Activated effector memory CD4-positive, alpha-beta T cell treated with Interleukin-2 at 50 U/mL for 16 hours (primary cell): ENCODE data around the gene SLFN12.
A peak's percentile ranks its signal among the peaks of the same experiment; 100 is the strongest.
"Not testable (repeated sequence)": the region's sequence is repeated elsewhere in the genome, so short reads cannot be mapped to it uniquely, and the experiment has no call there.

ENCODE experiments used
- DNase-seq: peaks from one replicate; pipeline ENCODE4 v3.0.0-alpha.2; 2020

Gene SLFN12

DNA sequence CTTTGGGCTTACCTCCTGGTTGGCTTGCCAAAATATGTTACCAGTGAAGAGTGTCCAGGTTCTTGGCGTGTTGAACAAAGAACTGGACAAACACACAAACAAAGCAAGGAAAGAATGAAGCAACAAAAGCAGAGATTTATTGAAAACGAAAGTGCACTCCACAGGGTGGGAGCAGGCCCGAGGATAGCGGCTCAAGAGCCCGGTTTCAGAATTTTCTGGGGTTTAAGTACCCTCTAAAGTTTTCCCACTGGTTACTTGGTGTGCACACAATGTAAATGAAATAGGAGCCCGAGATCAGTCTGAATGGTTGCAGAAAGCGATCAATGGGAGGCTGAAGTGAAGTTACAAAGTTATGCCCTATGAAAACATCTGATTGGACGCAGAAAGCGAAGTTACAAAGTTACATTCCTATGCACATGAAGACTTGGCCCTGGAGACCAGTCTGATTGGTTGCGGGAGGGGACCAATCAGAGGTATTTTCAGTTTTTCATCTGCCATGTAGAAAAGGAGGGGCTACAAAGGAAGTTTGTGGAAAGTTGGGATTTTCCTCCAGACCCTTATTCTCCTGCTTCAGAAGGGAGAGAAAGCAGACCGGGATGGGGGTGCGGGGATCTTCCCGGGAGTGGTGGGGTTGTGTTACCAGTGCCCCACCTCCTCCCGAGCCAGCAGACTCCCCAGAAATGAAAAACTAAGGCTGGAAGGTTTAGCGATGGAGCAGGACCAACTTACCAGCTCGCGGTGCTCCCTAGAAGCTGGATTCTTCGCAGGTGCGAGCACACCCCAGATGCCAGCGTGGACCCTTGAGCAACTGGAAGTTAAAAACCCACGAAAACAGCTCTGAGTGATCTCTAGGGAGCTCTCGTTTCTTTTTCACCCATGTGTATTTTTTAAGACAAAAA, at the start of gene SLFN12:
TSS of gene SLFN12 (minus strand) at position 325 of the 899 bp plus-strand sequence. CDS start 9,472 bp downstream, outside the sequence.
- peak; percentile 25 for DNase-seq

DNA sequence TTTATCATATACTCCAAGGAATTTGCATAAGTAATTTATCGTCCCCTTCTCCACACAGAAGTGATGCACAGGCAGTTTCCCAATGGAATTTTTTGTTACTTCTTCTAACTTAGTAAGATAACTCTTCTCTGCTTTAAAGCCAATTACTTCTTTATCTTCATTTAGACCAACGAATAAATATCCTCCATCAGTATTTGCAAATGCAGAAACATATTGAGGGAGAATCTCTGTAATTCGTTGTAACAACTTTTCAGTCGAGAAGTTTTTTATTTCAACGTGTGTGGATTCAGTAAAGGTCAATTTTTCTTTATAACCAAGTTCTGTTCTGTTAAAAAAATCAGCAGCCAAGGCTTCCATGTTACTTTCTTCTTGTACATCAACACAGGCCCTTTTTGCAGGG, 47.0 kb upstream of the SLFN12 start:
- DNase-seq: no peak

DNA sequence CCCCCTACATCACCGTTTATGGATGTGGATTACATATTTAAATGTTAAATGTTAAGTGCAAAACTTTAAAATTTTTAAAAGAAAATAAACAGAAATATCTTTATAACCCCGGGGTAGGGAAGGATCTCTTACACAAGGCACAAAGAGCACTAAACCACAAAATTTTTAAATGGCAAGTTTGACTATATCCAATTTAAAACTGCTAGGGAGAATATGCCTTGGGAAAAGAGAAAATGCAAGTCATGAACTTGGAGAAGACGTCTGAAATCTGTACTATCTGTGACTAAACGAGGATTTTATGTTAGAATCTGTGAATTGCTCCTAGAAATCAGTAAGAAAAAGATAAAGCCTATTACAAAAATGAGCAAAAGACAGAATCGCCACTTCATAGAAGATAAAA, 44.9 kb upstream of the SLFN12 start:
- no peak for DNase-seq

DNA sequence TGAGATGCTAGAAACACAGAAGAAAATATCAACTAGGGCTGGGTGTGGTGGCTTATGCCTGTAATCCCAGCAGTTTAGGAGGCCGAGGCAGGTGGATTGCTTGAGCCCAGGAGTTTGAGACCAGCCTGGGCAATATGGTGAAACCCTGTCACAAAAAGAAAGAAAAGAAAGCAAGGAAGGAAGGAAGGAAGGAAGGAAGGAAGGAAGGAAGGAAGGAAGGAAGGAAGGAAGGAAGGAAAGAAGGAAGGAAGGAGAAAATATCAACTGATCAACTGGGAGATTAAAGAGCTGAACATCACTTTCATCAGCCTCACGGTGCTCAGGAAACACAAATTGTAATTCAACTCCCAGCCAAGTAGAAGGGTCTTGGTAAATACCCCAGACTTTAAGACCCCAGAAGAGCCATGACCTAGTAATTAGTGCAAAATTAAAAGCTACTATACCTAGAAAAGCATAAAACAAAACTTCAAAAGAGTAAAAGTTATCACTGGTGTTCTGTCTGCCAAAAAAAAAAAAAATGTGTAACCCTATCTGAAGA, 44.1 kb upstream of the SLFN12 start:
- DNase-seq: no peak

DNA sequence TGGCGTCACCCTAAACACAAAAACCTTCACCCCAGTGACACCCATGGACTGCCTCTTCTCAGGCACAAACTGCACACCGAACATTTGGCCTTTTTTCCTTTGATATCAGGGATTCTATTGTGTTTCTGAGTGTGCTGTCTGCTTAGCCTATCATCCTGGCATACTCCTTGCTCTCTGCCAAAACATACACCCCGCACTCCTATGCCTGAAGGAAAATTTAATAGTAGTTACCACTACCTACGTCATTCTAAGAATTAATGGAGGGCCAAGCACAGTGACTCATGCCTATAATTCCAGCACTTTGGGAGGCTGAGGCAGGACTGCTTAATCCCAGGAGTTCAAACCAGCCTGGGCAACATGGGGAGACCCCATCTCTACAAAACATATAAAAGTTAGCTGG, 36.2 kb upstream of the SLFN12 start:
- DNase-seq: no peak

DNA sequence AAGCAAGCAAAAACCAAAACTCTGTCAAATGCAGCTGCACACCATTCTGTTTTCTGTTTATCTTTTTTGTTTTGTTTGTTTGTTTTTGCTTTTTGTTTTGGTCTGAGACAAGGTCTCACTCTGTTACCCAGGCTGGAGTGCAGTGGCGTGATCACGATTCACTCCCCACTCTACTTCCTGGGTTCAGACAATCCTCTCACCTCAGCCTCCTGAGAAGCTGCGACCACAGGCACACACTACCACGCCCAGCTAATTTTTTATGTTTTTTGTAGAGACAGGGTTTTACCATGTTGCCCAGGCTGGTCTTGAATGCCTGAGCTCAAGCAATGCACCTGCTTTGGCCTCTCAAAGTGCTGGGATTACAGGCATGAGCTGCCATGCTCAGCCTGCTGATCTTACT, 35.5 kb upstream of the SLFN12 start:
- peak; percentile 25 for DNase-seq

DNA sequence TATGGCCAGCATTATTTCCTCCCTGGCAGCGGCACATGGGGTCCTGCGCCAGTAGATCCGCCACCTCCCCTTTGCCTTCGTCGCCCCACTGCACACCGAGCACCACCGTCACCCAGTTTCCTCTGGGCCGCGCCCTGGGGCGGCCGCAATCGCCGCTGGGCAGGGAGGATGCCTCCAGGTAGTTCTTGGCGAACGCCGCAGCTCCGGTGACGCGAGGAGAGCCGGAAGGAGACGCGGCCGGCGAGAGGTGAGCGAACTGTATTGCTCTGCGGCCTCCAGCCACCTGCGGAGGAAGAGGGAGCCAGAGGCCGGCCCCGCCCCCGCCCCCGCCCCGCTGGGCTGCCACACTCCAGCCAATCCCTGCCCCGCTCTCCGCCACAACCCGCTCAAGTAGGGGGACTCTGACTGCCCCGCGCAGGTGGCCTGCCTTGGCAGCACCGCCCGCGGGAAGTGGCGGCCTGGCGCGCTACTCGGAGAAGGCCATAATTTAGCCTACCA, 28.1 kb upstream of the SLFN12 start:
- DNase-seq: peak; percentile 46

DNA sequence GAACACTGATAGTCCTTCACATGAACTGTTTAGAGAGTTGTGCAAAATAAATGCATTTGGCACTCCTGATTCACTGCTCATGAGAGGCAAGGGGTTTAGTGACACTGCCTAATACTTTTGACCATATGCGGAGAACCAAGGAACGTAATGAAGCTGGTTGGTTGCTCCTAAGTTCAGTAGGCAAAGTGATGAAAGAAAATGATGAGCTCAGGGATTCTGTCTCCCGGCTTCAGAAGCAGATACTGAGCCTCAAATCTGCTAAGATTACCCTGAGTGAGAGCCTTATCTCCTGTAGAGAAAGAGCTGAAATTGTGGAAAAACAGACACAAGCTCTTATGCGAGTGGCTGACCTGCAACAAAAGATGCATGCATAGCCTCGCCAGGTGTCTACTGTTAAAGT, 21.7 kb upstream of the SLFN12 start:
- not testable (repeated sequence) for DNase-seq

DNA sequence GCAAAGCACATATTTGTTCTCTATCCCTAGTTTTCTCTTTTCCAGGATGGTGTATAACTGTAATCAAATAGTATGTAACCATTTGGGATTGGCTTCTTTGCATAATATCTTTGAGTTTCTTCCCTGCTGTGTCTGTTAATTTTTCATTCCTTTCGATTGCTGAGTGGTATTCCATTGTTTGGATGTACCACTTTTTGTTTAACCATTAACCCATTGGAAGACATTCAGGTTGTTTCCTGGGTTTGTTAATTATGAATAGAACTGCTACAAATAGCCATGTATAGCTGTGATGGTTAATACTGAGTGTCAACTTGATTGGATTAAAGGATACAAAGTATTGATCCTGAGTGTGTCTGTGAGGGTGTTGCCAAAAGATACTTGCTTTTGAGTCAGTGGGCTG, 20.9 kb upstream of the SLFN12 start:
- no peak for DNase-seq

DNA sequence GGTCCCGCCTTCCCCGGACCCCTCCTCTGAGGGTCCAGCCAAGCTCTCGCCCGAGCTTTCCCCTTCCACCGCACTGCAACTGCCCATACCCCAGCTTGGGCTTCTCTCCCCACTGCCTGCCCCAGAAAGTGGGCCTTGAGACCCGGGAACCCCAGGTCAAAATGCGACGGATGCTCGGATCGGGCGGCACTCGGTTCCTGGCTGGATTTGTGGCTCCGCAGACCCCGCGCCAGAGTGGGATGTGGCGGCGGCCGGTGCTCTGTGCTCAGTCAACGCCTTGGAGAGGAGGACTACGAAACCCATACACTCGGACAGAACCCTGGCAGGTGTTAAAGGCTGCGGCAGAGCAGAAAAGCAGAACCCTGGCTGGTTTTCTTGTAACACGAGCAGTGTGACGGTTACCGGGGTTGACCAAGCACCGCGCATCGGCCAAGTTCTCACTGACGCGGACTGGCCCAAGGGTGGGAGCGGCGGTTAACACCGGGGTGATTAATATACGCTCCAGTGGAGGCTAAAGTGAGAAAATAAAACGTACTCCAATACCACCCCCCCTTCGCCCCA, 17.2 kb upstream of the SLFN12 start:
- no peak for DNase-seq

DNA sequence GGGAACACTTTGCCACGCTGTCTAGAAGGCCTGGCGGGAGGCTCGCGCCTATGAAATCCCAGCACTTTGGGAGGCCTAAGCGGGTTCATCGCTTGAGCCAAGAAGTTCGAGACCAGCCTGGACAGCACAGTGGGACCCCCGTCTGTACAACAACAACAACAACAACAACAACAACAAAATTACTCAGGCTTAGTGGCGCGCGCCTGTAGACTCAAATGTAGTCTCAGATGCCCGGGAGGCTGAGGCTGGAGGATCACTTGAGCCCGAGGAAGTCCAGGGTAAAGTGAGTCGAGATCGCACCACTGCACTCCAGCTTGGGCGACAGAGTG, 16.6 kb upstream of the SLFN12 start:
- DNase-seq: no peak

DNA sequence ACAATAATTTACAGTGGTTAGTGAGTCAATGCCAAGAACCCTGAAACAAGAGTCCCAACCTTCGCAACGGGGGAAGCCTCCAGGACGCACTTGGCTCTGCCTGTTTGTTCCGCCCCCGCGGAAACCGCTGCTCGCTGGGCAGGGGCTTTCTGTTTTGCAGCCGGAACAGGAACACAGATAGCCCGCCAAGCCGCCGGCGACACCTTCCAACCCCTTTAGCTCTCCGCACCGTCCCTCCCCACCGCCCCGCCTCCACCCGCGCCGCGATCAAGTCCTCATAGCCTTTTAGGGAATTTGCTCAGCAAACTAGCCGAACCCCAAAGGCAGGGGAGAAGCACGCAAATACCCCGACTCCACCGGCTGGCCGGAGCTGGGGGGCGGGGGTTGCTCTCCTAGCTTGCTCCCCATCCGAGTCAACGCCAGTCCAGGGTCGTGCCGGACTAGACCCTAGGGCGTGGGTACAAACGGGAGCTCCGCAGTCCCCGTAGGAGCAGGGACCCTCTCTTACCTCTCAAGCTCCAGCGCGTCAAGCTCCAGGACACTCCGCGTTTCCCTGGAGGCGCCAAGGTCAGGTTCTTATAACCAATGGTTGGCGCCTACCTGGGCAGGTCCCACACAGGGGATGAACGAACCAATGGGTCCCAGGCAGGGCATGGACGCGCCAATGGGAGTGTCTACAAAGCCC, 16.1 kb upstream of the SLFN12 start, which contains the start of gene SLFN13:
TSS of gene SLFN13 (minus strand) at position 553 of the 685 bp plus-strand sequence. CDS start 3,086 bp downstream, outside the sequence.
- peak; percentile 69 for DNase-seq

DNA sequence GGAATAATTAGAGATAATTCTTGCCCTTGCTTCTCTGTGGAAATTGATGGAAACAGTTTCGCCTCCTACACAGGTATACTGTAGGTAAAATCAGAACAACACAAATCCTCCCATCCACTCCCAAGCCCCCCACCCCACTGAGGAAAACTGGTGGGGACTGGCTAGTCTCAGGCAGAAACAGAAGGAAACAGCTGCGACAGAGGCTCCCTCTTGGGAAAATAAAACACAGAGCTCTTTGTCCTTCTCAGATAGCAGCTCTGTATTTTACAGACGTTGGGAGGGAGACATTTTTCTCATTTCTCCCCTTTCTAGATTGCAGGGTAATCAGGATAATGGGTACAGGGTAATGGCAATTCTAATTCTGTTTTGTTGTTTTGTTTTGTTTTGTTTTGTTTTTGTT, 15.2 kb upstream of the SLFN12 start:
- DNase-seq: no peak

DNA sequence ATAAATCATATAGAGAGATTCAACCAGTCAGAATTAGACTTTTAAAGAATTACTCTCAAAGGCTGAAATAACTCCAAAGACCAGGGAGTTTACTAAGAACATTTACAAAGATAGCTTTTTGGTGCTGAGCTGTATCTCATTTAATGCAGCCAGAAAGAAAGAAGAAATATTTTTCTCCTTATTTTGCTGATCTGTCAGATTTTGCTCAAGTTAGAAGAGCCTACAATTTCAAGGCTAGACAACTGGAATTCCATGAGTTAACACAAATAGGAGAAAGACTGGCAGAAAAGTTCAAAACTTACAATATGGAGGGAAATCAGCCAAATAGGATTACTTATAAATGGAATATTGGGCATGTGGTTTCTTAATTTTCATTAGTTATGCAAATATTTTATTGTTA, 6.1 kb upstream of the SLFN12 start:
- no peak for DNase-seq

DNA sequence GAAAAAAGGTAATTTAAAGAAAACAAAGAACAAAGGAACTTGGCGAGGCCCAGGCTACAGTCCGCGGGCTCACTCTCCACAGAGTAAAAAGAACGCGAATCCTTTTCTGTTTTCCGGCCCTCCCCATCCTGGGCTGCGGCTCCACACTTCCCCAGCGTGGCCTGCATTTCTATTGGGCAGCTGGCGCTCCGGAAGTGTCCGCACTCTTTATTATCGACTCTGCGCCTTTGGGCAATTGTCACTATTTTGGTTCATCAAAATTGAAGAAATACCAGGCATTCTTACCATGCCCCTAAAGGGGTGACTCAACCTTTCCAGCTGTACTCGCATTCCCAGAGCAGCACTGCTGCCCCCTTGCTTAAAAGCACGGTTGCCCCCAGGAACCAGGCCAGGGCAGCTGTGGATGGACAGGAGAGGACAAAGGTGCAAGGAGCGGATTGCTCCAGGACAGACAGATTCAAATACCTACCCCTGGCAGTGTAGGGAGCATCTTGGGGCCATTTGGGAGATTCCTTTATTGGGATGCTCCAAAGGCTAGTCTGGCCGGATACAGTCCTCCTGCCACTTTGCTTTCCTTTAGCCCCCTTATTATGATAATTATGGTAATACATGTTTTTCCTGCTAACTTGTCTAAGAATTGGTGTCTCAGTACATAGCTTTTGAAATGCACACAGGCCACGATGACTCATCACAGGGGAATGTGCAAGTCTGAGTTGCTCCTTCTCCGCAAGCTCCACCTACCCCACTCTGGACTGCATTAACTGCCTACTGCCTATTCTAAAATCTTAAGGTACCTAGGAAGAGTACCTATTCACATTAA, 985 bp upstream of the SLFN12 start:
- DNase-seq: peak; percentile 32

DNA sequence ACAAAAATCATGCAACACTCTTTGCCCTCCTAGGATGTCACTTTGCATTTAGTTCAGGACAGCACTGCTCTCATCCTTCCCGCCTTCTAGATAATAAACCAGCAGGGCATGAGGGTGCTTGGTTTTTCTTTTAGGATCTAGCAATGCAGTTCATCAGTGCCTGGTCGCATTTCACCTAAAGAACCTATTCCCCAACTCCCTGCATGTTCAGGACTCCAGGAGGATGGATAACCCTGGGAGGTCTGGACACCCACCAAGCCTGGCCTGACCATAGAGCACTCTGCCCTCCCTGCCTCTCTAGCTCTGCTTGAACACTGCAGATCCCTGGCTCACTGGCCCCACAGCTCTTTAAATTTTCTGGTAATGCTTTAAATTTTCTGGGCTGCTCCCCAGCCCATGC, 2.6 kb downstream of the SLFN12 start:
- no peak for DNase-seq

DNA sequence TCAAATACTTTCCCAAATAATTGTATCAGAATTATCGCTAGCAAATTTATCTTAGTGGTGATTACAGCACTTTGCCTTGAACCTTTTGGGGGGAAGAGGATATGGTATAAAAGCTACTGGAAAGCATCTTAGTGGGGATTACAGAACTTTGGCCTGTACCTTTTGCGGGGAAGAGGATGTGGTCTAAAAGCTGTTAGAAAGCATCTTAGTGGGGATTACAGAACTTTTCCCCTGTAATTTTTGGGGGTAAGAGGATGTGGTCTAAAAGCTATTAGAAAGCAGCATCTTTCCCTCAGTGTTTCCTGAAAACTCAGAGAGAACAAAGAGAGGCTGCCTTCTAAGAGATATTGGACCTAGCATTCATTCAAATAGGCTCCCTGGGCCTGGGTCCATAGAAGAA, 4.1 kb downstream of the SLFN12 start:
- DNase-seq: no peak

DNA sequence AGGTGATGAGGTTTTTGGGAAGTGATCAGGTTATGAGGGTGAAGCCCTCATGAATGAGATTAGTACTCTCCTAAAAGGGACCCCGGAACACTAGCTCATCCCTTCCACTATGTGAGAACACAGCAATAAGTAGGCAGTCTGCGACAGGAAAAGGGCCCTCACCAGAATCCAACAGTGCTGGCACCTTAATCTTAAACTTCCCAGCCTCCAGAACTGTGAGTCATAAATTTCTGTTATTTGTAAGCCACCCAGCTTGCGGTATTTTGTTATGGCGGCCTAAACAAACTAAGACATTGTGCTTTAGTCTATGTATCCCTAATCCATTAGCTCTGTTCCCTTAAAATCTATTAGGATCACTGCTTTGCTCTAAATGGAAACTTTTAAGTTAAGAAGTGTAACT, 8.5 kb downstream of the SLFN12 start:
- no peak for DNase-seq

DNA sequence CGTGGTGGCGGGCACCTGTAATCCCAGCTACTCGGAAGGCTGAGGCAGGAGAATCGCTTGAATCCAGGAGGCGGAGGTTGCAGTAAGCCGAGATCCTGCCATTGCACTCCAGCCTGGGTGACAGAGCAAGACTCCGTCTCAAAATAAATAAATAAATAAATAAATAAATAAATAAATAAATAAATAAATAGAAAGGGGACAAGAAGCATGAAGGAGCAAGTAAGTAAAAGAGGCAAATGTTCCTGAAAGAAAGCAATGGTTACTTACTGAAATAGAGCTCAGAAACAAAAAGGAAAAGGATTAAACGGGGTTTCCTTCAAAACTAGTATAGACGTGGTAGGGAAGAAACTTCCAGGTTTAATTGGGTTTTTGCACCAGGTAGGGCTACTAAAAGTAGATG, 11.2 kb downstream of the SLFN12 start:
- DNase-seq: not testable (repeated sequence)

DNA sequence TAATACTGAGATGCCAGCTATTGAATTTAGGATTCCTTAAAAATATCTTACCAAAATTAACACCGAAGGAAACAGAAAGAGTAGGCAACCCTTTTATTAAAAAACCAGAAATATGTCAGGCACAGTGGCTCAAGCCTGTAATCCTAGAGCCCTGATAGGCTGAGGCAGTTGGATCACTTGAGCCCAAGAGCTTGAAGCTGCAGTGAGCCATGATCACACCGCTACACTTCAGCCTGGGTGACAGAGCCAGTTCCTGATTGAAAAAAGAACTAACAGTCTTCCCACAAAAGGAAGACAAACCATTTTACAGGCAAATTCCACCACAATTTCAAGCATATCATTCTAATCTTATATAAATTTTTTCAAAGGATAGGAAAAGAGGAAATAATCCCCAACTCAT, 15.6 kb downstream of the SLFN12 start:
- DNase-seq: no peak

DNA sequence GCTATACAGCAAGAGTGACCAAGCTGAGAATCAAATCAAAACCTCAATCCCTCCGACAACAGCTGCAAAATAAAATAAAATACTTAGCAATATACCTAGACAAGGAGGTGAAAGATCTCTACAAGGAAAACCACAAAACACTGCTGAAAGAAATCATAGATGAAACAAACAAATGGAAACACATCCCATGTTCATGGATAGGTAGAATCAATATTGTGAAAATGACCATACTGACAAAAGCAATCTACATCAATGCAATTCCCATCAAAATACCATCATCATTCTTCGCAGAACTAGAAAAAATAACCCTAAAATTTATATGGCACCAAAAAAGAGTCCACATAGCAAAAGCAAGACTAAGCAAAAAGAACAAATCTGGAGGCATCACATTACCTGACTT, 17.6 kb downstream of the SLFN12 start:
- DNase-seq: not testable (repeated sequence)

DNA sequence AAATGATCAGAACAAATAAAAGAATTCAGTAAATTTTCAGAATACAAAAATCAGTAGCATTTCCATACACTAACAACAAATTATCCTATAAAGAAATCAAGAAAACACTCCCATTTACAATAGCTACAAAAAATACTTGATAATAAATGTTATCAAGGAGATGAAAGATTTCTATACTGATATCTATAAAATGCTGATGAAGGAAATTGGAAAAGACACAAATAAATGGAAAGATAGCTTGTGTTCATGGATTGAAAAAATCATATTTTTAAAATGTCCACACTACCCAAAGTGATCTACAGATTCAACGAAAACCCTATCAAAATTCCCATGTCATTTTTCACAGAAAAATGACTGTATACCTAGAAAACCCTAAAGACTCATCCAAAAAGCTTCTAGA, 18.1 kb downstream of the SLFN12 start:
- no peak for DNase-seq

DNA sequence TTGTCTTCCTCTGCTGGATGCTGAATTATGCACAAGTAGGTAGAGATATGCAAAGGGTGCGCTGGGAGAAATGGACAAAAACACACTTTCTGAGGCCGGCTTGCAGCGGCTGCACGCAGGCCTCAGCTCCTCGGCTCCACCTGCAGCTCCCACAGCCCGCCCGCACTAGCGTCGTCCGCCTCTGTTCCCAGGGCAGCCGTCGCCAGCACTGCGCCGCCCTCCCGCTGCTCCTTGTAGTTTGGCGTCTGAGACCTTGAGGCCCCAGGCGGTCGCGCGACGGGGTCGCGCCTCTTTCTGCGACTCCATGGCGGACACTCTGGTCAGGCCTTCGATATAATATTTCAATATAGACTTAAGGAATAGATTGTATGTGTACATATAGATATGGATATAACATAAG, 24.8 kb downstream of the SLFN12 start:
- no peak for DNase-seq
